ENCODE data around the gene GPSM1.
A peak's percentile ranks its signal among the peaks of the same experiment; 100 is the strongest.

GPSM1 gene

DNA sequence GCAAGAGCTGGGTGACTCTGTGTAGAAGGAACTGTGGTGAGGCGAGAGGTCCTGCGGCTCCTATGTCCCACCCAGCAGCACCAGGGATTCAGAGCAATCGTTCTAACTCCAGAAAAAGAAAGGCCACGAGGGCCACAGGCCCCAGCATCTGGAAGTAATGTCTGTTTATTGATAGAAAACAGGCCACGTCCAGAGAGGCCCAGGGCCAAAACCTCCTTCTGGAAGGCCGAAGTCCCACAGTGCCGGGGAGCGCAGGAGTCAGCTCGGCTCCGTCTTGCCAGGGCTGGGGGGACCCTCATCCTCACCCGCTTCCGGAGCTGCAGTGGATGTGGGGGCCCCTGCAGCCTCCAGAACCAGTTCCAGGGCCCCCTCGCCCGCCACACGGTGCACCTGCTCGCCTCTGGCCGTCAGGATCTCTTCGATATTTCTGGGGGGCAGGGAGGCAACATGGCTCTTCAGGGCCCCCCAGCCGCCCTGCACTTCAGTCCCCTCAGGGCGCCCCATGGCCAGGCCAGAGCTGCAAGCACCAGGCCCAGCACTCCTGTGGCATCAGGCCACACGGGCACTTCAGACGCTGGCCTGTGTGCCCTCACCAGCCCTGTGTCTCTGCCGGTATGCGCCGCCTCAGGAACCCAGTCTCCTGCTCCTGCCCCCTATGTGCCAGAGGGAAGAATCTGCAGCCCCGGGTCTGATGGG lies 34.6 kb downstream of the GPSM1 start:
- DNase-seq: no peak
- Histone ChIP-seq H3K9me3 (ENCODE audit: control extremely low read depth in 1 of 5, control insufficient read depth in 4 of 5, insufficient read depth in 2 of 5, low read depth in 1 of 5, low read length in 4 of 5) (no peaks in the 10 kb centered on the region), H3K4me3 (ENCODE audit: control insufficient read depth in 1 of 7, extremely low read depth in 1 of 7, insufficient read depth in 4 of 7, low read depth in 2 of 7, low read length in 6 of 7) (no peak overlapping the region), H3K27me3 (replicated peaks in 2 of 5; ENCODE audit: control insufficient read depth in 4 of 5, insufficient read depth in 5 of 5, low read length in 4 of 5) (peaks cover 0 to 3% (median 0%) of the 10 kb centered on the region in 5 experiments), H3K4me1 (ENCODE audit: control extremely low read depth in 1 of 4, control insufficient read depth in 4 of 4, insufficient read depth in 4 of 4, low read length in 3 of 4) (peaks cover 0 to 28% (median 19%) of the 10 kb centered on the region in 4 experiments), H3K36me3 (ENCODE audit: control insufficient read depth in 4 of 4, insufficient read depth in 4 of 4, low read length in 3 of 4) (peaks cover 0 to 23% (median 11%) of the 10 kb centered on the region in 4 experiments), H3K27ac (ENCODE audit: insufficient read depth in 1 of 2, low read depth in 1 of 2, low read length in 2 of 2, poor library complexity in 1 of 2, severe bottlenecking in 2 of 2) (peak overlapping the region in 1 of 2 experiments; percentile 43)
- CTCF ChIA-PET: interaction anchor here (1.6 to 4.5 kb wide), 5 partner anchors 8 to 49 kb away, joined by 4 to 38 read pairs (median 6); no protein-coding TSS in a partner anchor
- POLR2A ChIA-PET: interaction anchor here (2.3 kb wide), 1 partner anchor 11 kb away, joined by 5 read pairs; no protein-coding TSS in a partner anchor
- 96% methylated on average over 21 of the region's 26 CpGs for WGBS (ENCODE audit: insufficient coverage)

DNA sequence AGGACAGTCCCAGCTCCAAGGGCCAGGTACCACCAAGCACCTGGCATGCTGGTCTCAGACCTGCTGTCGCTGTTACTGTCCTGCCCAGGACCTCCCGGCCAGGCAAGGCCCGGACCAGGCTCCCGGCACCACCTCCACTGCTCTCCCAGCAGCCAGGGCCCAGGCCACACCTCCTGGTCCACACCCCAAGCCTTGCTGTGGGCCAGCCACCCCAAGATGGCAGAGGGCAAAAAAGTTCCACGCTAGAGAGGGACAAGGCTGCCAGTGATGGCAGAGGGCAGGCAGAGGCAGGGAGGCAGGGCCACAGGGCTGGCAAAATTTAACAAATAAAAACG lies 35.1 kb downstream of the GPSM1 start:
- Histone ChIP-seq H3K27me3 (replicated peaks in 2 of 5; ENCODE audit: control insufficient read depth in 4 of 5, insufficient read depth in 5 of 5, low read length in 4 of 5) (peaks cover 0 to 3% (median 0%) of the 10 kb centered on the region in 5 experiments), H3K9me3 (ENCODE audit: control extremely low read depth in 1 of 5, control insufficient read depth in 4 of 5, insufficient read depth in 2 of 5, low read depth in 1 of 5, low read length in 4 of 5) (no peaks in the 10 kb centered on the region), H3K4me3 (ENCODE audit: control insufficient read depth in 1 of 7, extremely low read depth in 1 of 7, insufficient read depth in 4 of 7, low read depth in 2 of 7, low read length in 6 of 7) (no peak overlapping the region), H3K36me3 (ENCODE audit: control insufficient read depth in 4 of 4, insufficient read depth in 4 of 4, low read length in 3 of 4) (peaks cover 0 to 22% (median 10%) of the 10 kb centered on the region in 4 experiments), H3K4me1 (ENCODE audit: control extremely low read depth in 1 of 4, control insufficient read depth in 4 of 4, insufficient read depth in 4 of 4, low read length in 3 of 4) (peaks cover 0 to 28% (median 19%) of the 10 kb centered on the region in 4 experiments), H3K27ac (ENCODE audit: insufficient read depth in 1 of 2, low read depth in 1 of 2, low read length in 2 of 2, poor library complexity in 1 of 2, severe bottlenecking in 2 of 2) (peak overlapping the region in 1 of 2 experiments; percentile 43)
- ChIA-PET POLR2A (interaction anchor here (1.2 to 2.3 kb wide), 4 partner anchors 10 to 52 kb away, joined by 3 to 8 read pairs (median 4); no protein-coding TSS in a partner anchor), CTCF (interaction anchor here (1.0 to 4.5 kb wide), 10 partner anchors 8 to 50 kb away, joined by 3 to 38 read pairs (median 6); partner anchors contain the start of genes ENTR1 and PMPCA)
- 96% methylated on average over 4 of the region's 6 CpGs for WGBS (ENCODE audit: insufficient coverage)
- no peak for DNase-seq

DNA sequence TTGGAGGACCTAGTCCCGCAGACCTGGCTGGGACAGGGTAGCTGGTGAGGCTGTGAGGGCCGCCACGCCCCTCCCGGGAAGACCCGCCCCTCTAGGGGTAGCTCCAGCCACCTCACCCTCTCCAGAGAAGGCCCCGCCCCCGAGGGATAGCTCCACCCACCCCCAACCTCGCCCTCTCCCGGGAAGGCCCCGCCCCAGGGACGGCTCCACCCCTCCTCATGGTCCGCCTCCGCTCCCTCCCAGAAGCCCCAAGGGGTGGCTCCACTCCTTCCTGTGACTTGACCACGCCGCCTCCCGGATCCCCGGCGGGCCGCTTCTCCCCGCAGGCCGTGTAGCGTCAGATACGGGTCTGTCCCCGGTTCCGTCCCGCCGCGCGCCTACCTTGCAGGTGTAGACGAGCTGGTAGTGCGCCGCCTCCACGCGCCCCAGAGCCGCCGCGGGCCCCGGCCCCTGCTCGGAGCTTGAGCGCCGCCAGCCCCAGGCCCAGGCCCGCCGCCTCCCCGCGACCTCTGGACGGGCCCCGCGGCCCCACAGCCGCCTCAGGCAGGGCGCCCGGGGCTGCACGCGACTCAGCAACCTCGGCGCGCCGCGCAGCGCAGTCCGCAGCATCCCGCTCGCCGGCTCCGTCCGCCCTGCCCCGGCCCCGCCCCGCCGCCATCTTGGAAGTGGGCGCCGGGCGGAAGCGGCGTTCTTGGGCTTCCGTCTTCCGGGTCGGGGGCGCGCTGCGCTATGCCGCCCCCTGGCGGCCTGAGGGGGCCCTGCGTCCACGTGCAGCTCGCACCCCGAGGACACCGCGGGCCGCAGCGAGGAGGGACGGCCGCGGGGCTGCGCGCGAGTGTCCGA lies 36.0 kb downstream of the GPSM1 start, which contains the start of gene DNLZ:
DNLZ (minus strand) TSS at position 639 of the 843 bp plus-strand sequence; CDS start at position 609, 30 bp downstream.
- Histone ChIP-seq H3K9me3 (ENCODE audit: control extremely low read depth in 1 of 5, control insufficient read depth in 4 of 5, insufficient read depth in 2 of 5, low read depth in 1 of 5, low read length in 4 of 5) (no peaks in the 10 kb centered on the region), H3K4me1 (ENCODE audit: control extremely low read depth in 1 of 4, control insufficient read depth in 4 of 4, insufficient read depth in 4 of 4, low read length in 3 of 4) (peaks cover 0 to 28% (median 19%) of the 10 kb centered on the region in 4 experiments), H3K27ac (ENCODE audit: insufficient read depth in 1 of 2, low read depth in 1 of 2, low read length in 2 of 2, poor library complexity in 1 of 2, severe bottlenecking in 2 of 2) (peak within 1 kb of the TSS in 1 of 2 experiments; percentile 43), H3K4me3 (ENCODE audit: control insufficient read depth in 1 of 7, extremely low read depth in 1 of 7, insufficient read depth in 4 of 7, low read depth in 2 of 7, low read length in 6 of 7) (peak within 1 kb of the TSS; percentile 63 to 89 (median 80)), H3K36me3 (ENCODE audit: control insufficient read depth in 4 of 4, insufficient read depth in 4 of 4, low read length in 3 of 4) (peaks cover 0 to 23% (median 7%) of the 10 kb centered on the region in 4 experiments), H3K27me3 (replicated peaks in 2 of 5; ENCODE audit: control insufficient read depth in 4 of 5, insufficient read depth in 5 of 5, low read length in 4 of 5) (peaks cover 0 to 3% (median 0%) of the 10 kb centered on the region in 5 experiments)
- POLR2A ChIA-PET: interaction anchor here (0.9 to 2.3 kb wide), 6 partner anchors 9 to 53 kb away, joined by 3 to 9 read pairs (median 4); no protein-coding TSS in a partner anchor
- peak; percentile 90 to 94 (median 92) for DNase-seq
- CTCF ChIA-PET: interaction anchor here (0.5 to 4.5 kb wide), 15 partner anchors 9 to 254 kb away, joined by 3 to 38 read pairs (median 4); partner anchors contain the start of genes ENTR1 and PMPCA
- under 1% methylated on average over 62 of the region's 97 CpGs for WGBS (ENCODE audit: insufficient coverage)

DNA sequence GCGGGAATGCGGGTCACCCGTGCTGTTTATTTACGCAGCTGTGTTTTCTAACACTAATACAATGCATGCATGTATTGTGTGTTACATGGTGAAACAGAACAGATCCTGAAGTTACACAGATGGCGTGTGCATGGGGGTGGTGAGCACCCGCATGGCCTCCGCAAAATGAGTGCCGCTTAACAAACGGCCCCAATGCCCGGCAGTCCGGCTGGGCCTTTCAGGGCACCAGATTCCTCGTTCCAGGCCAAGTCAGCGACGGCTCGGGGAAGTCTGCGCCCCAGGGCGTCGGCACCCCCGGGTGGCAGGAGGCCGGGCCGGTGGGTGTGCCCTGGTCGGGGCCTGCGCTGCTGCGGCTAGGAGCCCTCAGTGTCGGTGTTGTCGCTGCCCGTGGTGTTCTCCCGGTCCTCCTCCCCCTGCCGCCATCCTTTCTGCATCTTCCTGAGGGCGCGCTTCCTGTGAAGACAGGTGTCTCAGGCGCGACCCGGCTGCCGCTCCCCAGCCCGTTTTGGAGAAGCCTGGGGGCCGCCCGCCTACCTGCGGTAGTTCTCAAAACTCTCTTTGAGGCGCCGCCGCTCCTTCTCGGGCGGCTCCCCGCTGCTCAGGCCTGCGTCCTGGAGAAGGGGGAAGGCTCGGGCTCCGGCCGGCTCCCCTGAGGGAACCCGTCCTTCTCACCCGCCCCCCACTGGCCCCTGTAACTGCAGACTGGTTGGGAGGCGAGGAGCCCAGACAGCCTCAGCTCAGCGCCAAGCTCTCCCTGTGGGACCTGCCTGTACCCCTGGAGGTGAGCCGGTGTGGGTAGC lies 36.8 kb downstream of the GPSM1 start:
- POLR2A ChIA-PET: interaction anchor here (1.1 to 2.3 kb wide), 4 partner anchors 8 to 54 kb away, joined by 3 to 5 read pairs (median 4); no protein-coding TSS in a partner anchor
- DNase-seq: no peak
- Histone ChIP-seq H3K27ac (ENCODE audit: insufficient read depth in 1 of 2, low read depth in 1 of 2, low read length in 2 of 2, poor library complexity in 1 of 2, severe bottlenecking in 2 of 2) (no peak overlapping the region), H3K9me3 (ENCODE audit: control extremely low read depth in 1 of 5, control insufficient read depth in 4 of 5, insufficient read depth in 2 of 5, low read depth in 1 of 5, low read length in 4 of 5) (no peaks in the 10 kb centered on the region), H3K36me3 (ENCODE audit: control insufficient read depth in 4 of 4, insufficient read depth in 4 of 4, low read length in 3 of 4) (peaks cover 0 to 24% (median 7%) of the 10 kb centered on the region in 4 experiments), H3K4me1 (ENCODE audit: control extremely low read depth in 1 of 4, control insufficient read depth in 4 of 4, insufficient read depth in 4 of 4, low read length in 3 of 4) (peaks cover 0 to 28% (median 19%) of the 10 kb centered on the region in 4 experiments), H3K27me3 (replicated peaks in 2 of 5; ENCODE audit: control insufficient read depth in 4 of 5, insufficient read depth in 5 of 5, low read length in 4 of 5) (peaks cover 0 to 3% (median 0%) of the 10 kb centered on the region in 5 experiments), H3K4me3 (ENCODE audit: control insufficient read depth in 1 of 7, extremely low read depth in 1 of 7, insufficient read depth in 4 of 7, low read depth in 2 of 7, low read length in 6 of 7) (peak overlapping the region in 2 of 7 experiments; percentile 89)
- WGBS (ENCODE audit: insufficient coverage): 59% methylated on average over 45 of the region's 54 CpGs
- CTCF ChIA-PET: interaction anchor here (1.0 to 4.5 kb wide), 11 partner anchors 20 to 52 kb away, joined by 3 to 38 read pairs (median 4); partner anchors contain the start of genes ENTR1 and PMPCA

DNA sequence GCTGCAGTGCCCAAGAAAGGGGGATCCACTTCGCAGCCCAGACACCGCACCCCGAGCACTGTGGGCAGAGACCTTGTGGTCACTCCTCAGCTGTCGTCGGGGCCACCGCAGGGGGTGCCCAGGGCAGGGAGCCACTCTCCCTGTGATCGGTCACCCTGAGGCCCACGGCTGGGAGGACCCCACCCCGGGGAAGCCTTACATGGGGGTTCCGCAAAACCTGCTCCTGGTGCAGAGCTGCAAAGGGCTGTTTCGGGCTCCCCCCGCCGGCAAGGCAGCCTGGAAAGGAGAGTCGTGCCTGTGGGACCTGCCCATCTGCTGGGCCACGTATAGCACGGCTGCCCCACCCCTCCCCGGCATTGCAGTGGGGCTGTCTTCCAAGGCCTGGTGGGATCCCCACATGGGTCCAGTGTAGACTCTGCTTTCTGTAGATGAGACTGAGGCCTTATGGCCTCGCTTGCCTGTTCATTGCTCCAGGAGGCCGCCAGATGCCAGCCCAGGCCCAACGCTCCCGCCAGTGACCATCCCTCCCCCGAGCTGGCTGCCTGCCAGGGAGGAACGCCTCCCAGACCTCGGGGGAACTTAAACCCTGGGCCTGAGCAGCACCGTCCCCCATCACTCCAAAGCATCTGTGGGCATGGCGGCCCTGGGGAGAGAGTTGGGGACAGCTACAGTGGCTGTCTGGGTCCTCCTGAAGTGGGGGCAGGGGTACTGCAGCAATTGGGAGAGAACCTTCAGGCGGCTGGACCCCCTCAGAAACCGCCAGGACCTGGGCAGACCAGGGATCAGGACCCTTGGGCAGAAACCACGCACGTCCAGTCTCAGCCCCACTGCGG lies 37.8 kb downstream of the GPSM1 start:
- peak in 1 of 3 donors; percentile 31 for DNase-seq
- peaks cover 0 to 33% (median 14%) of the 10 kb centered on the region in 4 experiments for H3K36me3 ChIP-seq (ENCODE audit: control insufficient read depth in 4 of 4, insufficient read depth in 4 of 4, low read length in 3 of 4)
- peaks cover 0 to 28% (median 19%) of the 10 kb centered on the region in 4 experiments for H3K4me1 ChIP-seq (ENCODE audit: control extremely low read depth in 1 of 4, control insufficient read depth in 4 of 4, insufficient read depth in 4 of 4, low read length in 3 of 4)
- CTCF ChIA-PET: interaction anchor here (1.2 to 4.5 kb wide), 8 partner anchors 9 to 54 kb away, joined by 3 to 22 read pairs (median 4); partner anchors contain the start of gene CARD9
- H3K27me3 ChIP-seq (replicated peaks in 2 of 5; ENCODE audit: control insufficient read depth in 4 of 5, insufficient read depth in 5 of 5, low read length in 4 of 5): peaks cover 0 to 3% (median 0%) of the 10 kb centered on the region in 5 experiments
- 89% methylated on average over 30 of the region's 31 CpGs for WGBS (ENCODE audit: insufficient coverage)
- POLR2A ChIA-PET: interaction anchor here (0.5 kb wide), 1 partner anchor 271 kb away, joined by 3 read pairs; no protein-coding TSS in a partner anchor
- H3K4me3 ChIP-seq (ENCODE audit: control insufficient read depth in 1 of 7, extremely low read depth in 1 of 7, insufficient read depth in 4 of 7, low read depth in 2 of 7, low read length in 6 of 7): no peak overlapping the region
- no peaks in the 10 kb centered on the region for H3K9me3 ChIP-seq (ENCODE audit: control extremely low read depth in 1 of 5, control insufficient read depth in 4 of 5, insufficient read depth in 2 of 5, low read depth in 1 of 5, low read length in 4 of 5)
- no peak overlapping the region for H3K27ac ChIP-seq (ENCODE audit: insufficient read depth in 1 of 2, low read depth in 1 of 2, low read length in 2 of 2, poor library complexity in 1 of 2, severe bottlenecking in 2 of 2)
